Measurements from ENCODE around the gene SCLY.

DNA sequence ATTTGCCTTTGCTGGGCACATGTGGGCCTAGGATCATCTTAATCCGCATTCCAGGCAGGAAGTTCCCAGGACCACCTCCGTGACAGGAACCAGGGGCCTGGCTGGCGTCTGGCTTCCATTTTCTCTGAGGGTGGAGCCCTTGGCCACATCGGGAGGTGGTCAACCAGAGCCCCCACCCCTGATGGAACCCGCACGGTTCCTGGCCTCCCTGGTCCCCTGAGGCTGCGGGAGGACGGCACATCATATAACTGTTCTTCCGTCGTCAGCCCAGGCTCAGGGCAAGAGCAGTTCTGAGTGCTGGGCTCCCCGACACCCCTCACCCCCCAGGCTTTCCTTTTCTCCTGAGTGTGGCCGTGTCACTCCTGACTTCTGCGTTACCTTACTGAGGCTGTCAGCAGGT lies 52.8 kb downstream of the SCLY start:
- TF ChIP-seq, protein P1, sequence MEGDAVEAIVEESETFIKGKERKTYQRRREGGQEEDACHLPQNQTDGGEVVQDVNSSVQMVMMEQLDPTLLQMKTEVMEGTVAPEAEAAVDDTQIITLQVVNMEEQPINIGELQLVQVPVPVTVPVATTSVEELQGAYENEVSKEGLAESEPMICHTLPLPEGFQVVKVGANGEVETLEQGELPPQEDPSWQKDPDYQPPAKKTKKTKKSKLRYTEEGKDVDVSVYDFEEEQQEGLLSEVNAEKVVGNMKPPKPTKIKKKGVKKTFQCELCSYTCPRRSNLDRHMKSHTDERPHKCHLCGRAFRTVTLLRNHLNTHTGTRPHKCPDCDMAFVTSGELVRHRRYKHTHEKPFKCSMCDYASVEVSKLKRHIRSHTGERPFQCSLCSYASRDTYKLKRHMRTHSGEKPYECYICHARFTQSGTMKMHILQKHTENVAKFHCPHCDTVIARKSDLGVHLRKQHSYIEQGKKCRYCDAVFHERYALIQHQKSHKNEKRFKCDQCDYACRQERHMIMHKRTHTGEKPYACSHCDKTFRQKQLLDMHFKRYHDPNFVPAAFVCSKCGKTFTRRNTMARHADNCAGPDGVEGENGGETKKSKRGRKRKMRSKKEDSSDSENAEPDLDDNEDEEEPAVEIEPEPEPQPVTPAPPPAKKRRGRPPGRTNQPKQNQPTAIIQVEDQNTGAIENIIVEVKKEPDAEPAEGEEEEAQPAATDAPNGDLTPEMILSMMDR (IDR thresholded peaks at IDR 0.05) = no peak
- no peak for TF ChIP-seq POLR2A (IDR thresholded peaks at IDR 0.05)
